Smooth muscle cell of bladder (primary cell): Measurements from ENCODE around the gene WDR72. TPM values are rescaled to one million over a fixed set of nuclear protein-coding genes. Genes with fewer than 3 reads are reported as not detected.

ENCODE experiments used
- total RNA-seq: library from RNA; depleted of rRNA; stranded (reverse); fragments of >200 nt; gene quantifications from 2 replicates; pipeline ENCODE4 v1.2.3, GENCODE V29; 2014

The WDR72 gene
- not detected in 2 replicates for total RNA-seq

DNA sequence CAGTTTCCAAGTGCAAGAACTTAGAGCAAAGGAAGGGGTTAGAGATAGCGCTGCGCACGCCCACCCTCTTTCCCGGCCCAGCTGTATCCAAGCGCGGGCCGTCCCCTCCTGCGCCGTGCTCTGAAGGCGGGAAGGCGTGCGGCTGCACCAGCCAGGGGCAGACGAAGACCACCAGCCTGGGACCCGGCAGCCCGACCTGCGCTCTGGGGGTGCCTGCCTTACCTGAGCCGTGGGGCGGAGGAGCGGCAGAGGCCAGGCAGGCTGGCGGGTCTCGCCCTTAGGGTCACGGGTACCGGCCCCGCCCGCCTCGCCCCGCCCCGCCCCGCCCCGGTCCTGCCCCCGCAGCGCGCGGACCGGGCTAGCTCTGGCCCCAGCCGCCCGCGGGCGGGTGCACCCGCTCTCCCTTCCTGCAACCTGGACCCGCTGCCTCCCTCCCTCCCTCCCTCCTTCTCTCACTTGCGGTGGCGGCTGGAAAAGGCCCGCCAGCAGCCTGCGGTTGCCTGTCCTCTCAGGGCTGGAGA lies at the start of gene WDR72:
Gene WDR72 (minus strand): TSS at position 253 of the 521 bp plus-strand sequence. CDS start 26,514 bp downstream, outside the sequence.

Other genes starting within 250 kb of the WDR72 start
- gene UNC13C, start 218.8 kb upstream of the WDR72 start, total RNA-seq = not detected in 2 replicates